Stimulated activated CD4-positive, alpha-beta T cell treated with anti-CD3 and anti-CD28 coated beads, TNF-alpha, amount 100 ng/mL, for 4 hours (primary cell): ENCODE measurements around the gene INTS4.
"Not testable (repeated sequence)": the region's sequence is repeated elsewhere in the genome, so short reads cannot be mapped to it uniquely, and the experiment has no call there.

Experiments used
- DNase-seq, 3 experiments: peaks; one replicate each; pipeline ENCODE4 v3.0.0-alpha.2; 2020; ENCODE audit warnings: low read depth in 3 of 3

INTS4 gene

DNA sequence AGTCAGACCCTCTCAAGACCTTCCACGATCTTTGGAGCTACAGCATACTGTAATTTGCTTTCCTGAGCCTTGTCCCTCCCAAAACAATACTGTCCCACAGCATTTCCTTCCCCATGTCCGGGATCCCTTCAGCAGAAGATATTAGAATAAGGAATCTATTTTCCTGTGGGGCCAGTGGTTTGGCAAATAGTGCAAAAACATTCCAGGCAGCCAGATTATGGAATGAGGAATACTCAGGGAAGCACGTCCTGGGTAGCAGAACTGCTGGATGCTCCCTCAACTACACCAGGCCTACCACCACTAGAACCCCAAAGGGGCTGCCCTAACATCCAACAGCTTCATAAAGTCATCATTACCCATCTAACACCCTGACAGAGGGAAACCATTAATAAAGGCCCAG, 112.1 kb downstream of the INTS4 start:
- no peak for DNase-seq

DNA sequence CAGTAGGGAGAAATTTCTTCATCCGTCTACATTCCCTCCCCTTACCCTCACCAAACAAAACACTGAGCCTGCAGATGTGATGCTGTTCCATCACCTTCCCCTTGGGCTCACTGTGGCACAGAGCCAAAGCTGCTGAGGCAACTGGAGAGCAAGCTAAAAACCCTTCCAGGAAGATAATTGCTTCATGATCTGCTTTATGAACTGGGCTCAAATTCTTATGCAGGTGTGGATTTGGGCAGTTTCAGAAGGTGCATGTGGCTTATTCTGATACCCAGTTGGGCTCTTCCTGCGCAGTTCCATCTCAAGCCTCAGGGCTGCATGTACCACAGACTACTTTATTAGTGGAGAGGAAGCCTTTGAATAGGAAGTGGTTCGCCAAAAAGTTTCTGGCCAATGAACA, 115.2 kb downstream of the INTS4 start:
- no peak for DNase-seq

DNA sequence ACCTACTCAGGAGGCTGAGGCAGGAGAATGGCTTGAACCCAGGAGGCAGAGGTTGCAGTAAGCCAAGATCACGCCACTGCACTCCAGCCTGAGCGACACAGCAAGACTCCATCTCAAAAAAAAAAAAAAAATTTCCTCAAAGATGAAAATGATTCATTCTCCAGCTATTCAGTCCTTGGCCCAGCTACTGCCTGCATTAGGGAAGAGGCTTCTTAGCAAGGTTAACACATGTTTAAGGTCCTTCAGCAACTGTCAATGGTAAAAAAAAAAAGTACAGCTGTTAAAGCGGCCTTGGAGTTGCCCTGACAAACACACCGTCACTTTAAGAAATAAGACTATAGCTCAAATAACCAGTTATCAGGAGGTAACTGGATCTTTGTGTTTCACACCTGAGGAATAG, 116.2 kb downstream of the INTS4 start:
- DNase-seq = not testable (repeated sequence)

DNA sequence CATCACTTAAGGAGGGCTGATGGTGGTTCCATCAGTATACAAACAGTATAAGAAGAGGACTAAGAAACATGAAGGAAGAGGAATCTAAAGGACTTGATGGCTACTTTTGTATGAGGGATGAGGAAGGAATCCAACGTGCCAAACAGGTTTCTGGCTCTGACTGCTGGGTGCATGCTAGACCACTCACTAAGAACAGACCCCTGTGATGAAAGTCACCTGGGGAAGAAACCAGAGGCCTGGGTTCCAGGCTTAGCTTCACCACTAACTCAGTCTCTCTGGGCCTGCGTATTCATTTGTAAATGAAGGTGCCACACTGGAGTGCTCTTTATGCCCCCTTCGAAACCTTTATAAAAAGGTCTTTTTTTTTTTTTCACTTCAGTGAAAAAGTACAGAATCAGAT, 118.4 kb downstream of the INTS4 start:
- no peak for DNase-seq

DNA sequence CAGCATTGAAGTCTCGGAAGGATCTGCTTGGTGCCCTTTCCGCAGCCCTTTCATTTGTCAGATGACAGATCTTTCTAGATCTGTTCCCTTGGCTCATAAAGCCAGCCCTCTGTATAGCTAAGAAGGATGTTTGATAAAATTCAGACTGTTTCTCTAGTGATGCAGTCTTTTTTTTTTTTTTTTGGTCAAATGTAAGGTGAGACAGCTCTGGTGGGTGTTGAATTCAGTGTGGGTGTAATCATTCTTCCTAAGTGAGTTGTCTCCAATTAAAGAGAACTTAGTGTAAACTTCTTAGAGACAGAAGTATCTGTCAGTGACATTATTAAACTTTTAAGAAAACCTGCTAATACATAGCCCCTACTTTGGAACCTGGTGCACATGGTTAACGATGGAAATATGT, 120.3 kb downstream of the INTS4 start:
- no peak for DNase-seq

DNA sequence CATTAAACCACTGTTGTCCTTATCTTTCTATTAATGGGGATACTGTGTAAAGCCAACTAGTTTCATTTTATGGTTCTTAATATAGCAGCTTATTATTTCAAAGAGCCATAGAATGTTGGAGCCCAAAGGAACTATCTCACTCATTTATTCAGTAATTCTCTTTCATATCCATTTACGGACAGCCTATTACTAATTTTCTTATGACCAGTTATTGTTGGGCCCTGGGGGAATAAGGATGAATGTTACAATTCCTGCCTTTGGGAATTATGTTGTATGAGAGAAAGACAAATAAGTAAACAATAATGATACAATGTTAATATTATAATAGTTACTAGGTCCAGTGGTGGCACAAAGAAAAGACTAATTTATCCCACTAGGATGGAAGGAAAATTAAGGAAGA, 121.1 kb downstream of the INTS4 start:
- DNase-seq = no peak

DNA sequence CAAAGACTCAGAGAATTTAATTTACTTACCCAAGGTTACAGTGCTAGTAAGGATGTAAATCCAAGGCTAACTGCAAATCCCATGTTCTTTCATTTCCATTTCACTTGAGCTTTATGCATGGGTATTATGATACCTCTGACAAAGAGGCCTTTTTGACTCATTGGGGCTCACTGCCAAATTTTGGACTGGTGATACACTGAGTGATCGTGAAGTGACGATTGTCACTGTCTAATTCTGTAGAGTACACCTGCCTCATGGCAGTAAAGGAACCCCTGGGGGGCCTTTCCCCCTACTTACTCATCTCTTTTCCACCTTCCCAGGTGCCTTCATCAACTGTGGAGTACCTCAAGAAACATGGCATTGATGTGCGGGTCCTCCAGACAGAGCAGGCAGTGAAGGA, 122.6 kb downstream of the INTS4 start:
- no peak for DNase-seq

DNA sequence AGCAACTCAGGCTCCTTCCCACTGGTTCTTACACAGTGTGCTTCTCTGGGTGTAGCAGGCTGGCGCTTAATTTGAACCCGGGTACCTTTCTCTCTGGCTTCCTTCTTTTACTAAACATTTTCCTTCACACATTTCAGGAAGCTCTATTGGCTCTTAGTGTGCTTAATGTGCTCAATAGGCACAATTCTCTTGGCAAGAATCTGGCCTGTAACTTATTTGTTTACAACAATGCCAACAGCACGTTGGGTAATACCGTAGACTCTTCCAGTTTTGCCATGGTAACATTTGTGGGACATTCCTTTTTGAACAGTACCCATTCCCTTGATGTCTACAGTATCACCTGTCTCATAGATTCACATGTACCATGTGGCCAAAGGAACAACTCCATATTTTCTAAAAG, 125.7 kb downstream of the INTS4 start:
- no peak for DNase-seq

DNA sequence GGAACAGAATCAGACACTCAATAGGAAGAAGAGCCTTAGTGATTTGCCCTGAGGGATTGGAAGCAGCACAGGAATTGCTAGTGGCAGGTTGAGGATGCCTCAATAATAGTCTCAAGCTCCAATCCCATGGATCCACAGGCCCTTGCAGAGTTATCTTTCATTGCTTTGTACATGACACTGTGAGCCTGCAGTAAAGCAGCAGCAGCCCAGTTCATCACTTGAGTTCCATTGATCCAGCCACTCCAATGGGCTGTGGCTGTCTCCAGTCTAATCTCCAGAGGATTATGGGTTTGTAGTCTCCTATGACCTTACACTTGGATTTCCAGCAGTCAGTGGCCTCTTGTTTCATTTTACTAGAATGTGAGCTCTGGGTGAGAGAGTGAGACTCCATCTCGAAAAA, 128.1 kb downstream of the INTS4 start:
- no peak for DNase-seq

DNA sequence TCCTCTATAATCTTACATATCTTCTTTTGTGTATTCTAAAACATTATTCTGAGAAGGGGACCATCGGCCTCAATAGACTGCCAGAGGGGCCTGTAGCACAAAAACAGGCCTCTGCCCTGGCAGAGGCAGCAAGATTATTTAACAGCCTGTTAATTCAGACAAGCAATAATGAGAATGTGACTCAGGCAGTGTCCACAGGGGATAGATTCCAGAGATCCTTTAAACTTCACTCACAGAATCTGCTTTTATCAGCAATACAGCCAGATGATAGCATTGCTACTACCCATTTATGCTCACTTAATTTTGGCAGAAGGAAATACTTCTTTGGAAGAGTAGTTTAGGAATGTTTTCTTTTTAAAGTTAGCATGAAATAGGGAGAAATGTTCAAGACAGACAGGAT, 128.7 kb downstream of the INTS4 start:
- DNase-seq = no peak

DNA sequence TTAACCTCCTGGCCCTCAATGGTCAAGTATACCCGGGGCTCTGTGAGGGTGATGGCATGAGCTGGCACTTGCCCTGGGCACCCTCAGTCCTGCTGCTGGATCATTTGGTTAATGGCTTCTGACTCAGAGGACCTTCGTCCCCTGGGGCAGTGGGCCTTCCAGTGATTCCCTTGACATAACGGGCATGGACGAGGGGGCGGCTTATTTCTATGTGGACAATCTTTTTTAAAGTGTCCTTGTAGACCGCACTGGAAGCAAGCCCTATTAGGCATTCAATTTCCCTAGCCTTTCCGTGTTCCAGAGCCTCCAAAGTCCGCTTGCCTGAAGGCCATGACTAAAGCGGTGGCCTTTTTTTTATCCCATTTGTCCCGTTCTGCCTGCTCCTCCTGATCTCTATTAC, 133.0 kb downstream of the INTS4 start:
- DNase-seq = not testable (repeated sequence)

DNA sequence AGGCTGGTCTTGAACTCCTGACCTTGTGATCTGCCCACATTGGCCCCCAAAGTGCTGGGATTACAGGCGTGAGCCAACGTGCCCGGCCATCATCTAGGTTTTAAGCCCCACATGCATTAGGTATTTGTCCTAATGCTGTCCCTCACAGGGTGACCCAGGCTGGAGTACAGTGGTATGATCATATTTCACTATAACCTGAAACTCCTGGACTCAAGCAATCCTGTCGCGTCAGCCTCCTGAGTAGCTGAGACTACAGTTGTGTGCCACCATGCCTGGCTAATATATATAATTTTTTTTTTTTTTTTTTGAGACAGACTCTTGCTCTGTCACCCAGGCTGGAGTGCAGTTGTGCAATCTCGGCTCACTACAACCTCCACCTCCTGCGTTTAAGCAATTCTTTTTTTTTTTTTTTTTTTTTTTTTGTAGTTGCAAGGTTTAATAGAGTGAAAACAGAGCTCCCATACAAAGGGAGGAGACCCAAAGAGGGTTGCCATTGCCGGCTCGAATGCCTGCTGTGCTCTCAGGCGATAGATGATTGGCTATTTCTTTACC, 136.5 kb downstream of the INTS4 start:
- not testable (repeated sequence) for DNase-seq

DNA sequence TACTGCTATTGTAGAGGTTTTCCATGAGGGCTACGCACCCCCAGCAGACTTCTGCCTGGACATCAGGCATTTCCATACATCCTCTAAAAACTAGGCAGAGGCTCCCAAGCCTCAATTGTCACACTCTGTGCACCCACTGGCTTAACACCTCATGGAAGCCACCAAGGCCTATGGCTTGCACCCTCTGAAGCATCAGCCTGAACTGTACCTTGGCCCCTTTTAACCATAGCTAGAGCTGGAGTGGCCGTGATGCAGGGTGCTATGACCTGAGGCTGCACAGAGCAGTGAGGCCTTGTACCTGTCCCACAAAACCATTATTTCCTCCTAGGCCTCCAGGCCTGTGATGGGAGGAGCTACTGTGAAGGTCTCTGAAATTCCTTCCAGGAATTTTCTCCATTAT, 139.6 kb downstream of the INTS4 start:
- DNase-seq = no peak

DNA sequence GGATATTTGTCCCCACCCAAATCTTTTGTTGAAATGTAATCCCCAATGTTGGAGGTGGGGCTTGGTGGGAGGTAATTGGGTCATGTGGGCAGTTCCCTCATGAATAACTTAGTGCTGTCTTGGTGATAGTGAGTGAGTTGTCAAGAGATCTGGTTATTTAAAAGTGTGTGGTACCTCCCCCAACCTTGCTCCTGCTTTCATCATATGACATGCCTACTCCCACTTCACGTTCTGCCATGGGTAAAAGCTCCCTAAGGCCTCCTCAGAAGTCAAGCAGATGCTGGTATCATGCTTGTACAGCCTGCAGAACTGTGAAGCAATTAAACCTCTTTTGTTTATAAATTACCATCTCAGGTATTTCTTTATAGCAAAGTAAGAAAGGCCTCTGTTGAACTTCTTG, 143.0 kb downstream of the INTS4 start:
- no peak for DNase-seq

DNA sequence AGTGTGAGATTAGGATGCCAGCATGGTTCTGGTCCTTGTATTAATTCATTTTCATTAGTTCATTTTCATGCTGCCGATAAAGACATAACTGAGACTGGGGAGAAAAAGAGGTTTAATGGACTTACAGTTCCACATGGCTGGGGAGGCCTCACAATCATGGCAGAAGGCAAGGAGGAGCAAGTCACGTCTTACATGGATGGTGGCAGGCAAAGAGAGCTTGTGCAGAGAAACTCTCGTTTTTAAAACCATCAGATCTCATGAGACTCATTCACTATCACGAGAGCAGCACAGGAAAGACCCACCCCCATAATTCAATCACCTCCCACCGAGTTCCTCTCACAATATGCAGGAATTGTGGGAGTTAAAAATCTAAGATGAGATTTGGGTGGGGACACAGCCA, 150.8 kb downstream of the INTS4 start:
- not testable (repeated sequence) for DNase-seq

DNA sequence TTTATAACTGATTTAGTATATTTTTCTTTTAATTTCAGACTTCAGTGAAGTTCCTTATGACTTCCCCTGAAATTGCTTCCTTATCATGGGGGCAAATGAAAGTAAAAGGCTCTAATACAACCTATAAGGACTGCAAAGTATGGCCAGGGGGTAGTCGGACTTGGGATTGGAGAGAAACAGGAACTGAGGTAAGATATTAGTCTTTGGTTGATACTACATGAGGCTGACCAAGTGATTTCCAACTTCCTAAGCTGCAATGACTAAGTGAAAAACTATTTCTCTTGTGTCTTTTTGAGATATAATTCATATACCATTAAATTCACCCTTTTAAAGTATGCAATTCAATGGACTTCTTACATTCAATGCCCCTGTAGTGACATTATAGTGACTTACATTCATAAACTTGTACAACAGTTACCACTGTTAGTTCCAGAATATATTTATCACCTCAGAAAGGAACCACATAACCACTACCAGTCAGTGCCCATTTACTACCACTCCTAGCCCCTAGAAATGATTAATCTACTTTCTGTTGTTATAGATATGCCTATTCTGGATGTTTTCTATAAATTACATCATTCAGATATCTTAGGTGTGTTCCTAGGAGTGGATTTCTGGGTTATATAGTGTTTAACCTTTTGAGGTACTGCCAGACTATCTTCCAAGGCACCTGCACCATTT, 151.9 kb downstream of the INTS4 start:
- no peak for DNase-seq

DNA sequence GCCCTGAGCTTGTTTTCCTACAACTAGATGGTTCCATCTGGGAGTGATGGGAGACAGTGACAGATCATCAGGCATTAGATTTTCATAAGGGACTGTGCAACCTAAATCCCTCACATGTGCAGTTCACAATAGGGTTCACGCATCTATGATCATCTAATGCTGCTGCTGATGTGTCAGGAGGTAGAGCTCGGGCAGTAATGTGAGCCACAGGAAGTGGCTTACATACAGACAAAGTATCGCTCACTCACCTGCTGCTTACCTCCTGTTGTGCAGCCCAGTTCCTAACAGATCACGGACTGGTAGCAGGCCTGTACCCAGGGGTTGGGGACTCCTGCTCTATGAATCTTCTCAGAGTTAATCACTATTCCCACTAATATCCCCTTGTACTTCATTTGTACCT, 161.2 kb downstream of the INTS4 start:
- DNase-seq = no peak

DNA sequence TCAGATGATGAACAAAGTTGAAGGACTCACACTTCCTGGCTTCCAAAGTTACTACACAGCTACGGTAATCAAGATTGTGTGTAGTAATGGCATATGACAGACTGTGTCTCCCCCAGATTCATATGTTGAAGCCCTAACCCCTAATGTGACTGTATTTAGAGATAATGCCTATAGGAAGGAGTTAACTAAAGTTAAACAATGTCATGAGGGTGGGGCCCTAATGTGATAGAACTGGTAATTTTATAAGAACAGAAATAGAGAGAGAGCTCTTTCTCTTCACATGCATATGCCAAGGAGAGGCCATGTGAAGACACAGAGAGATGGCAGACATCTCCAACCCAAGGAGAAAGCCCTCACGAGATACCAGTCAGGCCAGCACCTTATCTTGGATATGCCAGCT, 165.5 kb downstream of the INTS4 start:
- DNase-seq = no peak
